AG10803 (cell line): Measurements from ENCODE around the gene CREB3.

Experiments
- DNase-seq: peaks from one replicate; pipeline ENCODE4 v3.0.0; 2010; ENCODE audit warnings: low read depth
- H3K4me3 ChIP-seq: 2 replicates; pipeline ENCODE4 v1.5.1; 2011; ENCODE audit warnings: mild to moderate bottlenecking, low read length, control low read depth
- CTCF ChIP-seq: conservative IDR thresholded peaks from 2 replicates; pipeline ENCODE4 v1.5.1; 2011; ENCODE audit warnings: mild to moderate bottlenecking, low read length, control low read depth, inconsistent platforms

The CREB3 gene

GRCh38 chr9:35731415-35732184 lies 866 bp upstream of the CREB3 start:
- H3K4me3 ChIP-seq, result peak overlapping the region; percentile 97
- no peak for DNase-seq
- TF ChIP-seq CTCF, result no peak

GRCh38 chr9:35732800-35733541 lies 505 bp downstream of the CREB3 start:
- H3K4me3 ChIP-seq, result peak overlapping the region; percentile 97

GRCh38 chr9:35734096-35734495 lies 1.6 kb downstream of the CREB3 start:
- DNase-seq, result no peak
- peak overlapping the region; percentile 97; the same call in 1 of the 2 replicates for H3K4me3 ChIP-seq
- TF ChIP-seq CTCF, result no peak

More at GRCh38 chr9:35732800-35733541, 505 bp downstream of the CREB3 start:
- peak; percentile 58 for DNase-seq
- TF ChIP-seq CTCF, result no peak

- peak; percentile 78 for DNase-seq
- H3K4me3 ChIP-seq, result no peak overlapping the region
- peak; percentile 95 for TF ChIP-seq CTCF
These were observed 3.8 kb downstream of the CREB3 start for GRCh38 chr9:35736201-35736633.

- no peak overlapping the region for H3K4me3 ChIP-seq
- no peak for DNase-seq
- TF ChIP-seq CTCF, result no peak
These were observed 4.7 kb downstream of the CREB3 start for GRCh38 chr9:35737143-35737542.

- no peak overlapping the region for H3K4me3 ChIP-seq
- DNase-seq, result no peak
- TF ChIP-seq CTCF, result no peak
These were observed 5.7 kb downstream of the CREB3 start for GRCh38 chr9:35738186-35738585.
